ENCODE data around the gene FCAMR. TPM values are rescaled to one million over a fixed set of nuclear protein-coding genes. Genes with fewer than 3 reads are reported as not detected.

Gene FCAMR
- total and polyA plus RNA-seq, 11 donors = not detected

GRCh38 chr1:206937425-206937824 is 32.8 kb downstream of the FCAMR start:
- no peak for DNase-seq
- intact Hi-C loops (cut with DNase I) = no loop called here
- Histone ChIP-seq H3K4me1 (no peaks in the 10 kb centered on the region), H3K27ac (no peak overlapping the region), H3K9me3 (no peaks in the 10 kb centered on the region), H3K27me3 (peaks cover 0 to 4% (median 0%) of the 10 kb centered on the region in 9 donors), H3K36me3 (no peaks in the 10 kb centered on the region), H3K4me3 (no peak overlapping the region)
- no peak for TF ChIP-seq CTCF (IDR thresholded peaks at IDR 0.05)
- TF ChIP-seq POLR2A (IDR thresholded peaks at IDR 0.05) = no peak
- ATAC-seq = peak in 1 of 4 donors; percentile 40
- 83 to 90% (median 86%) methylated on average over 6 of the region's 6 CpGs for WGBS, 4 donors

GRCh38 chr1:206935491-206936067 is 34.7 kb downstream of the FCAMR start:
- Histone ChIP-seq H3K4me3 (no peak overlapping the region), H3K4me1 (peaks cover 0 to 3% (median 0%) of the 10 kb centered on the region in 12 donors), H3K9me3 (no peaks in the 10 kb centered on the region), H3K27ac (no peak overlapping the region), H3K27me3 (no peaks in the 10 kb centered on the region), H3K36me3 (no peaks in the 10 kb centered on the region)
- intact Hi-C loops (cut with DNase I) = no loop called here
- ATAC-seq (peak in 1 of 4 donors; percentile 56), DNase-seq (peak in 1 of 5 donors; percentile 30)
- TF ChIP-seq CTCF (IDR thresholded peaks at IDR 0.05) (peak in 11 of 12 donors; percentile 11 to 50 (median 33)), POLR2A (IDR thresholded peaks at IDR 0.05) (no peak)
- WGBS, 4 donors = 53 to 76% (median 60%) methylated on average over 18 to 19 of the region's 19 CpGs

GRCh38 chr1:206933333-206933945 is 36.8 kb downstream of the FCAMR start:
- peak in 2 of 4 donors; percentile 42 to 52 for ATAC-seq
- intact Hi-C loops (cut with DNase I) = no loop called here

More at GRCh38 chr1:206933333-206933945, 36.8 kb downstream of the FCAMR start:
- DNase-seq = peak in 4 of 5 donors; percentile 42 to 72 (median 48)
- no peaks in the 10 kb centered on the region for H3K27me3 ChIP-seq
- WGBS, 4 donors = 65 to 74% (median 69%) methylated on average over 5 to 8 of the region's 8 CpGs
- H3K4me1 ChIP-seq = peaks cover 0 to 13% (median 0%) of the 10 kb centered on the region in 12 donors
- no peak overlapping the region for H3K4me3 ChIP-seq
- no peaks in the 10 kb centered on the region for H3K9me3 ChIP-seq
- no peaks in the 10 kb centered on the region for H3K36me3 ChIP-seq
- TF ChIP-seq CTCF (IDR thresholded peaks at IDR 0.05) (peak in 11 of 12 donors; percentile 10 to 71 (median 34)), POLR2A (IDR thresholded peaks at IDR 0.05) (no peak)
- no peak overlapping the region for H3K27ac ChIP-seq
